ENCODE results near the gene CA10.

Gene CA10

GRCh38 chr17:51765282-51766135, 393.0 kb downstream of the CA10 start:
- DNase-seq (ENCODE audit: low spot score): no peak

GRCh38 chr17:51764387-51764971, 394.0 kb downstream of the CA10 start:
- peak; percentile 71 for DNase-seq (ENCODE audit: low spot score)

- no peak for DNase-seq (ENCODE audit: low spot score)
Observed at GRCh38 chr17:51763058-51763457, 395.5 kb downstream of the CA10 start.

- no peak for DNase-seq (ENCODE audit: low spot score)
Observed at GRCh38 chr17:51761105-51761504, 397.4 kb downstream of the CA10 start.

GRCh38 chr17:51759260-51759659, 399.3 kb downstream of the CA10 start:
- DNase-seq (ENCODE audit: low spot score): no peak

GRCh38 chr17:51751072-51751471, 407.4 kb downstream of the CA10 start:
- no peak for DNase-seq (ENCODE audit: low spot score)

GRCh38 chr17:51748749-51749604, 409.5 kb downstream of the CA10 start:
- no peak for DNase-seq (ENCODE audit: low spot score)

GRCh38 chr17:51746421-51746820, 412.1 kb downstream of the CA10 start:
- DNase-seq (ENCODE audit: low spot score): no peak

GRCh38 chr17:51745993-51746392, 412.5 kb downstream of the CA10 start:
- DNase-seq (ENCODE audit: low spot score): no peak

GRCh38 chr17:51743477-51743876, 415.0 kb downstream of the CA10 start:
- DNase-seq (ENCODE audit: low spot score): no peak

GRCh38 chr17:51742571-51742970, 415.9 kb downstream of the CA10 start:
- DNase-seq (ENCODE audit: low spot score): no peak

GRCh38 chr17:51741458-51741857, 417.1 kb downstream of the CA10 start:
- DNase-seq (ENCODE audit: low spot score): no peak

- no peak for DNase-seq (ENCODE audit: low spot score)
Observed at GRCh38 chr17:51740531-51740930, 418.0 kb downstream of the CA10 start.

- DNase-seq (ENCODE audit: low spot score): no peak
Observed at GRCh38 chr17:51739245-51739886, 419.1 kb downstream of the CA10 start.

- no peak for DNase-seq (ENCODE audit: low spot score)
Observed at GRCh38 chr17:51736356-51736755, 422.2 kb downstream of the CA10 start.

- DNase-seq (ENCODE audit: low spot score): no peak
Observed at GRCh38 chr17:51734976-51735375, 423.5 kb downstream of the CA10 start.

- no peak for DNase-seq (ENCODE audit: low spot score)
Observed at GRCh38 chr17:51734462-51734861, 424.1 kb downstream of the CA10 start.

GRCh38 chr17:51733166-51733565, 425.3 kb downstream of the CA10 start:
- no peak for DNase-seq (ENCODE audit: low spot score)

GRCh38 chr17:51731941-51732722, 426.4 kb downstream of the CA10 start:
- DNase-seq (ENCODE audit: low spot score): no peak

- DNase-seq (ENCODE audit: low spot score): no peak
Observed at GRCh38 chr17:51730303-51731050, 428.0 kb downstream of the CA10 start.

- no peak for DNase-seq (ENCODE audit: low spot score)
Observed at GRCh38 chr17:51725185-51725584, 433.3 kb downstream of the CA10 start.

Measured in left forelimb (tissue), 1 donor.